SK-N-SH (cell line): ENCODE results near the gene PCSK9. TPM values are rescaled to one million over a fixed set of nuclear protein-coding genes. Genes with fewer than 3 reads are reported as not detected.

Source experiments
- CTCF ChIA-PET: fragments of 300-600, 350-600 bp; formaldehyde crosslinking; extraction: SDS; loops from one replicate; lab custom pipeline; 2021; lab: Yijun Ruan, JAX
- POLR2A ChIA-PET: fragments of 350-600 bp; sonication (Branson Sonifier 250); formaldehyde crosslinking; extraction: SDS; loops from one replicate; lab custom pipeline; 2020; ENCODE audit warnings: antibody characterized with exemption, inconsistent platforms; lab: Yijun Ruan, JAX
- DNase-seq: peaks from one replicate; pipeline ENCODE4 v3.0.0; 2012
- H2AFZ ChIP-seq: fragments of 200-600 bp; sonication (generic); 2 replicates; pipeline ENCODE4 v1.8.1; 2016; ENCODE audit warnings: antibody characterized with exemption, mild to moderate bottlenecking, low read depth
- H3F3A ChIP-seq: fragments of 200-600 bp; sonication (generic); replicated peaks from 2 replicates; pipeline ENCODE3; 2016; ENCODE audit warnings: antibody characterized with exemption, mild to moderate bottlenecking; ENCODE audit not compliant: insufficient read depth
- H3K27ac ChIP-seq, 2 experiments: fragments of 200-500 bp in 1 of 2; fragments of 200-600 bp in 1 of 2; sonication (Bioruptor generic) in 1 of 2; sonication (generic), shearing (Covaris generic) in 1 of 2; 2 replicates each; pipeline versions ENCODE4 v1.5.1 to v1.6.1; 2014 to 2016; ENCODE audit warnings: low read depth in 2 of 2, inconsistent platforms in 1 of 2, low read length in 1 of 2, mild to moderate bottlenecking in 1 of 2, mixed read lengths in 1 of 2
- H3K27me3 ChIP-seq: fragments of 200-600 bp; sonication (generic), shearing (Covaris generic); 2 replicates; pipeline ENCODE4 v1.6.1; 2016; ENCODE audit warnings: mixed run types; ENCODE audit not compliant: insufficient read depth
- H3K36me3 ChIP-seq, 2 experiments: fragments of 200-500 bp in 1 of 2; fragments of 200-600 bp in 1 of 2; sonication (Bioruptor generic) in 1 of 2; sonication (generic) in 1 of 2; replicated peaks in 1 of 2; 2 replicates each; pipeline versions ENCODE3 to v1.5.1; 2014 to 2016; ENCODE audit warnings: low read length in 1 of 2, mild to moderate bottlenecking in 1 of 2; ENCODE audit not compliant: insufficient read depth in 2 of 2, control insufficient read depth in 1 of 2
- H3K4me1 ChIP-seq, 2 experiments: fragments of 200-500 bp in 1 of 2; fragments of 200-600 bp in 1 of 2; sonication (Bioruptor generic) in 1 of 2; sonication (generic), shearing (Covaris generic) in 1 of 2; 2 replicates each; pipeline versions ENCODE4 v1.5.1 to v1.6.1; 2014 to 2016; ENCODE audit warnings: low read depth in 1 of 2, low read length in 1 of 2, mixed run types in 1 of 2; ENCODE audit not compliant: insufficient read depth in 2 of 2, control insufficient read depth in 1 of 2
- H3K4me2 ChIP-seq: fragments of 200-600 bp; sonication (generic), shearing (Covaris generic); 2 replicates; pipeline ENCODE4 v1.6.1; 2017; ENCODE audit warnings: mixed run types
- H3K4me3 ChIP-seq, 2 experiments: fragments of 200-500 bp in 1 of 2; fragments of 200-600 bp in 1 of 2; sonication (Bioruptor generic) in 1 of 2; sonication (generic), shearing (Covaris generic) in 1 of 2; 2 replicates each; pipeline versions ENCODE4 v1.5.1 to v1.8.1; 2014 to 2016; ENCODE audit warnings: low read depth in 2 of 2, inconsistent platforms in 1 of 2, low read length in 1 of 2, mild to moderate bottlenecking in 1 of 2, mixed read lengths in 1 of 2, moderate library complexity in 1 of 2
- H3K79me2 ChIP-seq: fragments of 200-600 bp; sonication (generic); 2 replicates; pipeline ENCODE4 v1.8.1; 2017; ENCODE audit warnings: mild to moderate bottlenecking; ENCODE audit not compliant: insufficient read depth
- H3K9ac ChIP-seq: fragments of 200-600 bp; sonication (generic); 2 replicates; pipeline ENCODE4 v1.6.1; 2017; ENCODE audit warnings: mixed run types
- H3K9me2 ChIP-seq: fragments of 200-600 bp; sonication (generic); 2 replicates; pipeline ENCODE4 v1.6.1; 2017; ENCODE audit warnings: mixed run types
- H3K9me3 ChIP-seq: fragments of 200-600 bp; sonication (generic); 2 replicates; pipeline ENCODE4 v1.6.1; 2017; ENCODE audit warnings: mixed run types, mild to moderate bottlenecking, moderate library complexity
- H4K20me1 ChIP-seq: fragments of 200-600 bp; sonication (generic); 2 replicates; pipeline ENCODE4 v1.6.1; 2017; ENCODE audit warnings: mild to moderate bottlenecking, mixed run types; ENCODE audit not compliant: insufficient read depth
- ELF1 ChIP-seq: IDR thresholded peaks from 2 replicates; pipeline ENCODE4 v1.4.0; 2012
- EZH2phosphoT487 ChIP-seq: fragments of 200-600 bp; sonication (generic); IDR thresholded peaks from 2 replicates; pipeline ENCODE4 v1.6.1; 2017; ENCODE audit warnings: low read depth, mixed run types, mild to moderate bottlenecking, antibody characterized with exemption, moderate library complexity, borderline replicate concordance
- FOSL2 ChIP-seq: IDR thresholded peaks from 2 replicates; pipeline ENCODE4 v1.4.0; 2012; ENCODE audit warnings: low read depth, mild to moderate bottlenecking, moderate library complexity, borderline replicate concordance
- FOXM1 ChIP-seq: IDR thresholded peaks from 2 replicates; pipeline ENCODE4 v1.4.0; 2012; ENCODE audit warnings: low read depth, mild to moderate bottlenecking
- GABPA ChIP-seq: IDR thresholded peaks from 2 replicates; pipeline ENCODE4 v1.4.0; 2012; ENCODE audit warnings: low read depth, mild to moderate bottlenecking
- GATA2 ChIP-seq: sonication (generic); formaldehyde crosslinking; IDR thresholded peaks from 2 replicates; pipeline ENCODE4 v1.5.0; 2020; ENCODE audit warnings: mild to moderate bottlenecking, missing genetic modification reagents
- IRF3 ChIP-seq: fragments of 150-350 bp; IDR thresholded peaks from 2 replicates; pipeline ENCODE4 v1.6.1; 2016; ENCODE audit warnings: mild to moderate bottlenecking, low read depth, low read length
- JUND ChIP-seq: IDR thresholded peaks from 2 replicates; pipeline ENCODE4 v1.4.0; 2012
- MAX ChIP-seq: IDR thresholded peaks from 2 replicates; pipeline ENCODE4 v1.4.0; 2012; ENCODE audit warnings: low read depth
- NFIC ChIP-seq: IDR thresholded peaks from 2 replicates; pipeline ENCODE4 v1.4.0; 2012; ENCODE audit warnings: borderline replicate concordance
- POLR2AphosphoS5 ChIP-seq: IDR thresholded peaks from 2 replicates; pipeline ENCODE4 v1.6.1; 2012; ENCODE audit warnings: low read depth, low read length
- RFX5 ChIP-seq: IDR thresholded peaks from 2 replicates; pipeline ENCODE4 v1.6.1; 2012; ENCODE audit warnings: mild to moderate bottlenecking, improper control_type of control experiment, low read length
- SMC3 ChIP-seq: IDR thresholded peaks from 2 replicates; pipeline ENCODE4 v1.6.1; 2012; ENCODE audit warnings: low read depth, low read length, improper control_type of control experiment
- TAF1 ChIP-seq: IDR thresholded peaks from 2 replicates; pipeline ENCODE4 v1.6.1; 2012; ENCODE audit warnings: low read depth, mild to moderate bottlenecking, low read length, moderate library complexity, borderline replicate concordance
- TCF12 ChIP-seq: IDR thresholded peaks from 2 replicates; pipeline ENCODE4 v1.4.0; 2012
- USF1 ChIP-seq: IDR thresholded peaks from 2 replicates; pipeline ENCODE4 v1.4.0; 2012; ENCODE audit warnings: low read depth, borderline replicate concordance
- USF2 ChIP-seq: fragments of 150-350 bp; IDR thresholded peaks from 2 replicates; pipeline ENCODE4 v1.6.1; 2017; ENCODE audit warnings: antibody characterized with exemption, low read length, low read depth, borderline replicate concordance
- YY1 ChIP-seq: IDR thresholded peaks from 2 replicates; pipeline ENCODE4 v1.4.0; 2012; ENCODE audit warnings: low read depth, mild to moderate bottlenecking
- ZBTB33 ChIP-seq: IDR thresholded peaks from 2 replicates; pipeline ENCODE4 v1.4.0; 2012; ENCODE audit warnings: low read depth, borderline replicate concordance
- WGBS: methylation state at CpG from one replicate; pipeline ENCODE4 v1.1.6; 2017; ENCODE audit warnings: low lambda C conversion rate; 5-methylcytosine and 5-hydroxymethylcytosine counted together
- polyA plus RNA-seq, 3 experiments: library from polyadenylated mRNA; depleted of rRNA; stranded (reverse); fragments of >200 nt; gene quantifications; 2 replicates each; pipeline ENCODE4 v1.2.3, GENCODE V29; 2012

Gene PCSK9
- polyA plus RNA-seq, 1 of the 3 experiments (the other 2 are of a cell fraction), result 0.02 TPM

GRCh38 chr1:55074455-55074854, 35.1 kb downstream of the PCSK9 start (continued):
- TF ChIP-seq USF1, result no peak
- TF ChIP-seq POLR2AphosphoS5, result no peak
- TF ChIP-seq TAF1, result no peak
- no peak for TF ChIP-seq NFIC

GRCh38 chr1:55076356-55076755, 37.0 kb downstream of the PCSK9 start:
- ChIA-PET POLR2A (no interaction called here), CTCF (interaction anchor here (0.6 kb wide), 1 partner anchor 28 kb away, joined by 3 read pairs; no protein-coding TSS in a partner anchor)
- DNase-seq, result no peak
- Histone ChIP-seq H3K36me3 (peaks cover 70 to 93% of the 10 kb centered on the region in 2 experiments), H3K4me2 (no peak overlapping the region), H3K9ac (no peak overlapping the region), H3K79me2 (no peaks in the 10 kb centered on the region), H4K20me1 (no peaks in the 10 kb centered on the region), H3K4me1 (peaks cover 0 to 5% of the 10 kb centered on the region in 2 experiments; a peak in 1 of 4 replicates), H2AFZ (no peak overlapping the region), H3K27ac (no peak overlapping the region), H3K9me3 (no peaks in the 10 kb centered on the region), H3K9me2 (no peaks in the 10 kb centered on the region), H3F3A (peaks cover 3% of the 10 kb centered on the region), H3K4me3 (no peak overlapping the region), H3K27me3 (no peaks in the 10 kb centered on the region)
- WGBS, result 96% methylated on average over 1 of the region's 1 CpG
- no peak for TF ChIP-seq IRF3
- no peak for TF ChIP-seq USF2
- TF ChIP-seq SMC3, result no peak
- no peak for TF ChIP-seq RFX5
- no peak for TF ChIP-seq GATA2
- TF ChIP-seq NFIC, result no peak
- TF ChIP-seq FOXM1, result no peak
- TF ChIP-seq GABPA, result no peak
- no peak for TF ChIP-seq POLR2AphosphoS5
- no peak for TF ChIP-seq EZH2phosphoT487
- TF ChIP-seq MAX, result no peak
- no peak for TF ChIP-seq USF1
- no peak for TF ChIP-seq JUND
- TF ChIP-seq TCF12, result no peak
- TF ChIP-seq FOSL2, result no peak
- no peak for TF ChIP-seq ELF1
- TF ChIP-seq ZBTB33, result no peak
- no peak for TF ChIP-seq YY1
